ENCODE results near the gene SORCS3.

SORCS3 gene

DNA sequence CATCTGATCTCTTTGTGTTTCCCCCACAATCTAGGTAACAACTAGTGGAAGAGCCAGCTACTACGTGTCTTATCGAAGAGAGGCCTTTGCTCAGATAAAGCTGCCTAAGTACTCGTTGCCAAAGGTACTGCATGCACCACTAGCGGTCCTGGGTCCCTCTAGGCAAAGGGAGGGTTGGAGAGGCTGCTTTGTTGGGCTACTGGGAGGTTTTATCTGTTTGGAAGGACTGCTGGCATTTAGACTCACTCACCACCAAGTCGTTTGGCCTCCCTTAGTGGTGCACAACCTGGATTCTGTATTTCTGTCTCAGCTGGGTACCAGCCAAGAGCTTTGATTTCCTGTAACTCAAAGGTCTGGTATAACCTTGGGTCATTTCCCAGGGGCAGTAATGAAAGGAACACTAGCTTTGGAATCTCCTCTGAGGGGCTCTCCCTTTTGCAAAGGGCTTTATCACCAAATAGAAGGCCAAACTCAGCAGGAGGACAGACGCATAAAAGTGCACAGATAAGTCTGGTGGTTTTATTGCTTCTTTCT is 498.3 kb downstream of the SORCS3 start:
- no peak for DNase-seq

DNA sequence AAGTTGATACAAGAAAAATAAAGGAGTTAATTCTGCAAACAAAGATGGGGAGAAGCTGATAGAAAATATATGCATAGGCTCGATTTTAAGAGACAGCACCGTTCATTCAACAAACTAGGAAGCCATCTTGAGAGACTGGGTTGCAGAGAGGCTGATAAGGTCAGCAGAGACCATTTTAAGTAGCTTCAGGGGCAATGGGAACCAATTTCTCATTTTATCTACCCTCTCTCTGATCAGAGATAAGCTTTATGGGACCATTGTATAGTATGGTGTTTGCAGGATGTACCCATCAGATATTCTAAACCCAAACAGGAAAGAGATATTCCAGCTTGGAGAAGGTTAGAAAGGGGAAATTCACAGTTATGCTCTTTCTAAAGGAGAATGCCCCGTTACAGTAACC is 499.5 kb downstream of the SORCS3 start:
- no peak for DNase-seq

DNA sequence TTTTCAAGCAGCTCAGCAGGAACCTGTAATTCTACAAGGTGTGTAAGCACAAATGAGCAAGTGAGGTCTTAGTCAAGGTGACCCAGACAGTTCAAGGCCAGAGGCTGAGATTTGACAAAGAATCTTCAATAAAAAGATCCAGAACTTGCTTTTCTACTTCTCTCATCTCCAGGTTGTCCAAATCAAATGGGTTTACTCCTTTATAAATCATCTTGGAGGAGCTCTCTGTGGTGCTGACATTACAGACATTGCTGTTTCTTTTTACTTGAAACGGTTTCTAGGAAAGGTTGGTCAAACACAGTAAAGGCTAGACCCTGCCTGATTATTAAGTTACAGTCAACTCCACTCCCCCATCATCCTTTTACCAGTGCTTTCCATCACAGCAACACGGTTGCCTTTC is 504.6 kb downstream of the SORCS3 start:
- DNase-seq: no peak

DNA sequence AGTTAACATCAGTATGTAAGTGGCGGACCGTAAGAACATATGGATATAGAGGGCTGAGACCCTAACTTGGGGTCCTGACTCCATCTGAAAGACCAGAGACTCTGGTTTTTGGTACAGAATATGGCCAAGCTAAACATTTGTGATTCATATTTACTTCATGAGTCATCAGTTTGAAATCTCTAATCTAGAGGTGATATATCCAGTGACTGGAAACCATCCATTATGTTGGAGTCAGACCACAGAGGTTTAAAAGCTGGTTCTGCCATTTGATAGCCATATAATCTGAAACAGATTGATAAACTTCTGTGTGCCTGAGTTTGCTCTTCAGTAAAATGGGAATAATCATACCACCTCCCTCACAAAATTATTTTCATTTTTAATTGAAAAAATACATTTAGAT is 505.3 kb downstream of the SORCS3 start:
- DNase-seq: no peak

DNA sequence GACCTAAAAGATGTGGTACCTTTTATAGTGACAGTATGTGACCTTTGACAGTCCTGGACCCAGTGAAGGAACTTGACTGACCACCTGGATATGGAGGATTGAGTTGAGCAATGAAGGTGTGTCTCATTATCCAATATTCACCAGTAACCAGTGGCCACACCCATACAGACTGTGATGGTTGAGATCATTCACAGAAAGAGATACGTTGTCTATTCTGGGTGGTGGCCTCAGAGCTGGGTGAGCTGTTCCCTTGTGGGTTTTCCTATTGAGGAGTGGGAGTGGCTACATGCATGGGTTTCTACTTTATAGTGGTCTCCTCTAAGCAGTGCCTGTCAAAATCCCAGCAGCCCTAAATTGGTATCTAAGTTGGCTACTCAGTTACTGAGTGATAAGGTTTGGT is 507.4 kb downstream of the SORCS3 start:
- DNase-seq: no peak

DNA sequence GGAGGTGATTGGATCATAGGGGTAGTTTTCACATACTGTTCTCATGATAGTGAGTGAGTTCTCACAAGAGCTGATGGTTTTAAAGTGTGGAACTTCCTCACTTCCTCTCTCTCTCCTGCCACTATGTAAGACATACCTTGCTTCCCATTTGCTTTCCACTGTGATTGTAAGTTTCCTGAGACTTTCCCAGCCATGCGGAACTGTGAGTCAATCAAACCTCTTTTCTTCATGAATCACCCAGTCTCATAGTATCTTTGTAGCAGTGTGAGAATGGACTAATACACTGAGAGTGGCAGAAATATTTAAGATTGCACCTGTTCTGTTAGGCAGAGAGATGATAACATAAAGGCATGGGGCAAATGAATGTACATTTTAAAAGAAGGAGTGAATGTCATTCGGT is 507.8 kb downstream of the SORCS3 start:
- DNase-seq: no peak

DNA sequence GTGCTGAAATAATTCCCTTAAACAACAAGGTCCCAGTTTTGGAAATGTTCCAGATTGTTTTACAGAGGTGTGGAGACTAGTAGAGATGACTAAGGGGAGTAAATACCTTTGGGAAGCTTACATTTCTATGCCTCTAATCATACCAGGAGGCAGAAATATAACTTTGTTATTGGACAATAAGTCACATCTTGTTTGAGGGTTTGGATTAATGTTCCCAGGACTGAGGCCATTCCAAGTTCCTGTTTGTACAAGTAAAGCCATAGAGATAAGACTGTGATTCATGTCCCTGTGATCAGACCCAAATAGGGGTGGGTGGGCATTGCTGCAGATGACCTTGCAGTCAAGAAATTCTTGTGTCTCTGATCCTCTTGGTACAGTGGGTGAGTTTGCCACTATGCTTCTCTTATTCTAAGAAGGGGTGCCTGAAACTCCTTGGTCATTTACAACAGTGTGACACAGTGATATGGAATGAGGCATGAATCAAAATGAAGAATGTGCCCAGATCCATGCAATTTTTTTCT is 508.3 kb downstream of the SORCS3 start:
- DNase-seq: no peak

DNA sequence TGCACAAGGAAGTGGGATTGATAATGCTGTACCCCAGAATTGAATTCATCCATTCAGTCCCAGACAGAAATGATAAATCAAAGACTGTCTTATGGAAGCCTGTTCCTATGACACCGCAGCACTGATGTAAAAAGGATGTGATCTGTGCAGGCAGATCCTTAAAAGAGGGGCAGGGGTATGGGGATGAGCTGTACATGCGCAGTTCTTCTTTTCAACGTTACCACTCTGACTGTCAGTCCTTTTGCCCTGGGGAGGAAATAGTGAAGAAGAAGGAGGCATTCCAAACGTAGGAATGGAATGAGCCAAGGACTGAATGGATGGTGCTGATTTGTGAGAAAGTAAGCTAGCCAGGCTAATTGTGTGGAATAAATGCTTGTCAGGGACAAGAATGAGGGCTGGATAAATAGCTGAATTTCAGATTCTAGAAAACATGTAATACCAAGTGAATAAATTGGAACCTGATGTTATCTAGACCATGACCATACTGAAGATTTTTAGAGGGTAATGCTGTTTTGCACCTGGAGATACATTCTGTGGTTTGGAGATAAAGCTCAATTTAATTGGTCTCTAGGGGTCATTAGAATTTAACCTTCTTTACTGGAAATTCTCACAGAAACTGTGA is 509.3 kb downstream of the SORCS3 start:
- no peak for DNase-seq

DNA sequence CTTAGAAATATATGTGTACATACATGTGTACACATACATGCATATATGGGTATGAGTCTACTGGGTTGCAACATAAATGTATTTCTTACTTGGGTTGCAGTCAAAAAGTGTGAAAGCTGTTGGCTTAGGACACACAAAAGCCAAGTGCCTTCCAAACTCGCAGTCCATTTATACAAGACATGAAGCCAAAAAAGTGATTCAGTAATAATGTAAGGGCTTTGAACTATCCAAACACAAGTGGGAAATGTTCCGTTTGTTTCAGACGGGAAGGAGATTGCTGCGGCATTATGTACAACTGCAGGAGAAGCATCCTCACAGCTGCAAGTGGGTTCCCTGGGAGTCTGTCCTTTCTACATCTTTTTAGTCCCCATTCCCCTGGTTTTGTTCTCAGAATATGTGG is 513.6 kb downstream of the SORCS3 start:
- no peak for DNase-seq

DNA sequence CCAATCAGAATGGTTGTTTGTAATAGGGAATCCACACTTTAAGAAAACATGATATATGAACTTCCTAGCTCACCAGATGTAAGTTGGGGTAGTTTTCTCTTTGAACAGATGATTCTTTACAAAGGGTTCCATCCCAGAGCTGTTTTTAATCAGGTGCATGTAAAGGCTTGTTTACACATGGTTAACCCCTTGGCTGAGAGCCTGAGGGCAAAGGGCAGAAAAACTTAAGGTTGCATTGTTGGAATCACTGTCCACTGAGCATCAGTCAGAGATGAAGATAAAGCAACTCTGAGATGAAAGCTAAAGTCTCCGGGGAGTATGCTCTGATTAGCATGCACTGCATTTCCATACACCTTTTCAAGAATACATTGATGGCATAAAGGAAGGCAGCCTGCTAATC is 518.2 kb downstream of the SORCS3 start:
- no peak for DNase-seq

DNA sequence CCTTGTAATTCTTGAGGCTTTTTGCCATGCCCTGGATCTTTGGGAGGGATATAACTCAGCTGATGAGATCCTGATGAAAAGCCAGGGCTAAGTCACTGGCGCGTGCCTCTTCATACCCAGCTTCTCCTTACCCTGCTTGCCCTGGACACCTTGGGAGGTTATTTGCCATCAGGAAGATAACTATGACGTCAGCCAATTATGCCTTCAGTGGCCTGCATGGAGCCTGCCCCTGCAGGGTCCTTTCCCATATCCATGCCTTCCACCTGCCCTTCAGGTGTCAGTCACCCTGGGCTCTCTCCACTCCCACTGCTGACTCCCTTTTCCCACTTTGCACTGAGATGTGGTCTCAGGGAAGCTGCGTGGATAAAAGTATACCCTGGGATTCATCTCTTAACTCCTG is 520.1 kb downstream of the SORCS3 start:
- DNase-seq: no peak

DNA sequence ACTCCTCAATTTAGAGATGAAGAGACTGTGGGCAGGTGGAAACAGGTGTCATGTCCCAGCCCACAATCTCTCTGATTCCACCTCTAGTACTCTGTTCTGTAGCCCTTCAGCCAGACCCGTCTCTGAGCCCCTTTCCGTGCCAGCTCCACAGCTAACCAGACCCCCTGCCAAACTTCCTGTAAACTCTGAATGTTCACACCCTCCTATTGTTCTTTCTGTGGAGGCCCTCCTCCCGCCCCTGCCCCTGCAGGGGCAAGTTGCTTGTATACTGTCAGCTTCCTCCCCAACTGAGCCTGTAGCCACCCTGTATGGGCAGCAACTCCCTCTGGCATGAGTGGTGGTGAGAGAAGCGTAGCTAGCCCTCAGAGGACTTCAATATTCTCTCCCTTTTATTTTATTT is 520.7 kb downstream of the SORCS3 start:
- DNase-seq: no peak

DNA sequence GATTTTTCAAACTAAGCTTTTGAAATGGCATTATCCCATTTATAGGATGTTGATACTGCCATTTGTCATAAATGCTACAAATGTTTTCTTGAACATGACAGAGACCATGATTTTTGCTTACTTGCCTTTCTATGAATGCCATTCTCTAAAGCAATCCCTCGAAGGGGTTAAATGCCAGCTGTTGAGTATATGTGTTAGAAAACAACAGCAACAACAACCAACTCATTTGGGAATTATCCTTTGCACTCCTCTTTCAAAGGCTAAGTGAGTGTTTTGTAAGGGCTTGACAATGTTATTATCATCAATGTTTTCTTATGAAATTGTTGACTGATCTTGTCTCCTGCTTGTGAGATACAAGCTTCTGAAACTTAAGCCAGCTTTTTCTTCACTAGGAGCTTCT is 529.4 kb downstream of the SORCS3 start:
- no peak for DNase-seq

DNA sequence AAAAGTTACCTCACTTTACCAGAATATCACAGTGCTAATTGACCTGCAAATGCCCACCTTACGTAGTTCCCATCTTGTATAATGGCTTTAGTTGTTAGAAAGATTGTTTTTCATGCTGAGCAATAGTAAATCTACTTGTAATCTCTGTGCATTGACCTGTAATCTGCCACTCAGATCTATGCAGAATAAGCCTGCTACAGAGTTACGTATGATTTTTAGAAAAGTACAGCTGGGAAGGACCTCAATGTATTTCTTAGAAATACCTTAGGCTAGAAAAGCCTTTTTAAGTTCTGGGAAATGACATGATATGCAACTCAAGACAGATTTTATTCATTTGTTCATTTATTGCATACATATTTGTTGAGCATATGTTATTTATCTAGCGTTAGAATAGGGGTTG is 530.9 kb downstream of the SORCS3 start:
- no peak for DNase-seq

DNA sequence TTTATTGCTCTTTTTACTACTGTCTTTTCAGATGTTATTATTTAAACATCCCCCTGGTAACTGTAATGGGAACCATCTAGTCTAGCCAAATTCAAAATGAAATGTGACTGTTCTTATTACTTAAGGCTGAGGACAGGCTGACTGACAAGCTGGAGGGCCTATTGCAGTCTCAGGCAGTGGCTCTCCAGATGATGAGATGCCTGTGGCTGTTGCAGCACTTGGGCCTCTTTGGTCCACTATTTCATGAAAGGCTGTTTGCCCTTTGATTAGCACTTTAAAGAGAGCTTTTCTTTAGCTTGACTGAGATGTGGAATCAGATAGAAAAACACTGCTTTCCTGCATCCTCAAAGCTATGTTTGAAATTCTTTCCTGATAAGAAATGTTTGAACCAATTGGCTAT is 540.5 kb downstream of the SORCS3 start:
- no peak for DNase-seq

DNA sequence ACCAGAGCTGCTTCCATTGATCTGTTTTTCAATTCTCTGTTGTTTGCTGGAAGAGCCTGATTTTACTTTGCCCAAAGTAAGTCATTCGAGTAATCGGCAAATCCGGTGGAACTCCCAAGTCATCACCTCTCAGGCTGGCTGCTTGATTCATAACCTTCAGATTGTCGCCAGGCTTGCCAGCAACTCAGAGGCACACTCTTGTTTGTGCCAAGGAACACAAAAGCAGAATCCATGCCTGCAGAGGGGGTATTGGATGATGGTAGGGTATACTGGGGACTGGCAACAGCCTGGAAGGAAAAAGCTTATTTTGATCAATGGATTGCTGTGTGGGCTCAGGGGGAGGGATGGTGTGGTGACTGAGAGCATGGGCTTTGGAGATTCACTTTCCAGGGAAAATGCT is 542.4 kb downstream of the SORCS3 start:
- DNase-seq: no peak

DNA sequence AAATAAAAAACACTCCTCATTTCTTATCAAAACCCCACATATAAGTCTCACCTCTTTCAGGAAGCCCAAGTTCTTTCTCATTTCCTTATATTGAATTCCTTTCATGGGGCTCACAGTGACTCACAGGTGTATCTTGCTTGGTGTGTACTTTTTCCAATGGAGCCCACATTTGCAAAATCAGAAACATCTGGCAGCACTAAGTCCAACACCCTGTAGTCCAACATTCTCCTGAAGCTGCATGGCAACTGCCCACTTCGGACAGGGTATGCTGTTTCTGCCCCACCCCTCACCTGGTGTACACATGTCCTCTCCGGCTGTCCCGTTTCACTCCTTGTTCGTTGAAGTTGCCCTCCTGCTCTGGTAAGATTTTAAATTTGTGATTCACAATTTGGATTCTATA is 544.1 kb downstream of the SORCS3 start:
- DNase-seq: no peak

DNA sequence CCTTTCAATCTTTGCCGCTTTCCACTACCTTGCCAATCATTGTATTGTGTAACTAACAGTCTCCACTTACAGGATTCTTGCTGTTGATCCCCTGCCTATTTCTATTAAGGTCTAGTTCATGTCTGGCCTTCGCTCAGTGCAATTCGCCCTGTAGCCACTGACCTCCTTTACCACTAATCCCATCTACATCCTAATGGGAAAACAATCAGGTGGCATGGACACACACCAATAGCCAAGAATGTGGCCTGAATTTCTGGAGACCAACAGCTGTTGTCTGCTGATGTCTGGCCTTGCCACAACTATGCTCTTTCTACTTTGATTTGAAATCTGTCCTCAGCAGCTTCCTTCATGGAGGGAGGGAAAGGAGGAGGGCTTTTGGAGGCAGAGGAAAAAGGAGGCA is 546.2 kb downstream of the SORCS3 start:
- no peak for DNase-seq

DNA sequence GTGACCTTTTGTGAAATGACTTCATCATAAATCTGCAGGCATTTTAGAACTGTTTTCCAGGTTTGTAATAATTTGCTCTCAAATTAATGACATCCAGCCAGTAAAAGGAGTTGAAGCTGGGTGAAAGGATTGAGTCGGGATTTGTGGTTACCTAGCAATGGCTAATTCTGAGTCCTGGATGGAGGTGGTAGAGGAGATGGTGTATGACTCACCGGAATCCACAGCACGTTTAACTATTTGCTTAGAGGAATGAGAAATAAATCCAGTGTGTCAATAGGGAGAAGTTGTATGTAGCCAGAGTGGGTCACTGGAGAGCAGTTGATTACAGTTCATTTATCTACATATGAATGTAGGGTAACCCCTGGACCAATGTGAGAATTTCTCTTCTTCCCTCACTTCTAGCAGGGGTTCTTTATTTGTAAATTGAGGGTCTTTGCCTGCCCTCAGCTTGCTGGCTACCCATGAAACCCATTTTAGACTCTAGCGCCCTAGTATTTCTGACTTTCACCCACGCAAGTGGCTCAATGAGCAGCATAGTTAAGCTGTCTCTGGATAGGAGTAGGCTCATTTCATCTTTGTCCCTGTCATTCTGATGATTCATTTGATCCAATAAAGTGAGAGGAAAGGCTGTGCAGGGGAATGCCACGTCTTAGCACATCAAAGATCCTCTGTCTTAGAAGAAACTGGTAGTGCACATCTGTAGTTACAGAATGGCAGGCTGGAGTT is 547.8 kb downstream of the SORCS3 start:
- no peak for DNase-seq

DNA sequence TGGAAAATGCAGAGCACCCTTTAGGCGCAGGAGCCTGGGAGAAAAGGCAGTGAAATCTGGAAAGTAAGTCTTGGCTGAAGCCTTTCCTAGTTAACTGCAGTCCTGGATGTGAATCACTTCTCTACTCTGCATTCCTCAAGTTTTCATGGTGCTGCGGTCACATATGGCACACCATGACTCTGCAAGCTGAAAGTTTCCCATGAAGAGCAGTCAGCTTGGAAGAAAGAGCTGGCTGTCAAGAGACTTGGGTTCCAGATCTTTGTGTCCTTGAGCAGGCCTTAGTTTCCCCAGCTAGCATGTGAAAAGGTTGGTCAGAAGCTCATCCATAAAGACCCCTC is 548.3 kb downstream of the SORCS3 start:
- DNase-seq: no peak

DNA sequence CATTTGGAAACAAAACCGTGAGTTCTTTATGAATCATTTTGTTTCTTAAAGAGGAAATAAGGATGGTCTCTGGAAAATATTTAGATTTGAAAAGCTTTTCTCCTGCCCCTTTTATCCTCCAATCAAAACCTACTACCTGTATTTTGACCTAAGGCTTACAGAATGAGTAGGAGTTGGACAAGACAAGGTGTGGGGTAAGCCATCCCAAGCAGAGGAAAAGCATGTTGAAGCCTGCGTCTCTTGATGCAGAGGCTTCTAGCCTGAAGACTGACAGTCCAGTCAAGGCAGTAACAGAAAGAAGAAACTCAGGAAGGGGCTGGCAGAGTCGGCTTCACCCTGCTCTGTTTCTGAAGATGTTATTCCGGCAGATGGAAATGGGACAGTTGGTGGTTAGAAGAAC is 551.1 kb downstream of the SORCS3 start:
- no peak for DNase-seq

DNA sequence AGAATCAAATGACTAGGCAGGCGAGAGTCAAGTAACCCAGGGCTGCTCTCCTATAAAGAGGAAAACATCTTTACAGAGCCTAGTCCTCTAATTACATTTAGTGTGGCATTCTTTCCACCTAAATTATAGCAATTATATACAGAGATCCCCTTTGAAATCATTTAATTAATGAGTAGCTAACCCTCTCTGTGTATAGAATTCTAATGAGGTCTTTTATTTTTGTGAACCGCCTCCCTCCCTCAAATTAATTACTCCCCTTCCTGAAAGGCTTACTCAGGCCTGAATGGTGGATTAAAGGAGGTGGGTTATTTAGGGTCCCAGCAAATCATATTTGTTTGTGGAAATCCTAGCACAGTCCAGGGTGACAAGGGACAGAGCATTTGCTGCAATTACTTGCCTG is 551.8 kb downstream of the SORCS3 start:
- DNase-seq: no peak

DNA sequence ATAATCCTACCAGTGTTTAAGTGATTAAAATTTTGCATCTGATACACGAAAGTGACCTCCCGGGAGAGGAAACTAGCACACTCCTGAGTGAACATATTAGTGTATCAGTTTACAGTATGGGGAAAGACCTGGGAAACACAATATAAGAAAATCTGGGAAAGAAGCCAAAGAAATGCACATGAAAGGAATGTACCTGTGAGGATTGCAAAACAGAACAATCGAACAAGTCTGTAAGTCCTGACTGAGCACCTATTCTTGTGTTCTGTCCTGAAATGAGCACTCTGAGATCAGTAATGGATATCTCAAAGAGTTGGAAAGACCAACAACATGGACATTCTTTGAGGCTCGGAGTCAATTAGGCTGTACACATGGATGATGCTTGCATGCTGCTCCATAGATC is 554.7 kb downstream of the SORCS3 start:
- DNase-seq: no peak

DNA sequence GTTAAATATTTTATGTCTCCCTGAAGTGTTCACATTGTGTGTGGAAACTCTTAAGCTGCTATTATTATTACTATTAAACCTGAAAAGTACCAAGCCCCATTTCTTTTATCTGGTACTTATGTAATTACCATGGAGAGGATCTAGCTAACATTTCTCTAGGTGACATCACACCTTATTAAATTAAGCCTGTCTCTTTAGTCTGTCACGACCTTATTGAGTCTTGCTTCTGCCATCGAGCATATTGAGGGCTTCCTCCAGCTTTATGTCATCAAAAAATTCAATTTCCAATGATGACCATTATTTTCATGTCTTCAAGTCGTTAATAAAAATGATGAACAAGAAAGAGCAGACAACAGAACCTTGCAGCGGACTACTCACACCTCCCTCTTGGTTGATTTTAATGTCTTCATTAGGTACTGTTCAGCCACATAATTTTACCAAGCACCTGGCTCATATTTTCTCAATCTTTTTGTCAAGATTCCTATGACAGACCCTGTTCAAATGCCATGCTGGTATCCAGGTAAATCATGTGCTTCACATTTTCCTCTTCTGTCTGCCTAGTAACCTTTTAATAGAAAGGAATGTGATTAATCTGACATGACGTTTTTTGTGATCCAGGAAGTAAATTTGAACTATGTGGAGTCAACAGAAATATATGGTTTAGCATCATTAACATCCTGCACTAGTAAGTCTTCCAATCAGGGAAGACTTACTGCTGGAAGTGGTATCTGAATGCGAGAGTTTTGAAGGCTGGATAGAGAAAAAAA is 556.7 kb downstream of the SORCS3 start:
- DNase-seq: no peak
